Mesodermal cell (in vitro differentiated cells): ENCODE data around the gene ARHGEF9.

Experiments used
- H3K27ac ChIP-seq: 2 replicates; pipeline ENCODE4 v1.7.0; 2013; ENCODE audit warnings: mild to moderate bottlenecking, low read depth, low read length, moderate library complexity; ENCODE audit not compliant: severe bottlenecking
- H3K36me3 ChIP-seq: 2 replicates; pipeline ENCODE4 v1.7.1; 2013; ENCODE audit warnings: mild to moderate bottlenecking, low read length, moderate library complexity; ENCODE audit not compliant: control insufficient read depth, insufficient read depth
- H3K4me1 ChIP-seq: one replicate; pipeline ENCODE4 v1.7.1; 2013; ENCODE audit warnings: mild to moderate bottlenecking, low read length; ENCODE audit not compliant: insufficient read depth, control insufficient read depth, poor library complexity, severe bottlenecking
- H3K4me3 ChIP-seq: 2 replicates; pipeline ENCODE4 v1.7.0; 2013; ENCODE audit warnings: low read length, control low read depth, mild to moderate bottlenecking; ENCODE audit not compliant: insufficient read depth, poor library complexity, severe bottlenecking; ENCODE audit errors: extremely low read depth
- H3K9me3 ChIP-seq: 2 replicates; pipeline ENCODE4 v1.7.1; 2013; ENCODE audit warnings: mild to moderate bottlenecking, low read length, moderate library complexity; ENCODE audit not compliant: control insufficient read depth
- WGBS, 2 experiments: methylation state at CpG; one replicate each; pipeline ENCODE4 v1.1.5; 2013; ENCODE audit warnings: missing lambda C conversion rate in 2 of 2; ENCODE audit not compliant: insufficient coverage in 2 of 2; 5-methylcytosine and 5-hydroxymethylcytosine counted together

The ARHGEF9 gene

DNA sequence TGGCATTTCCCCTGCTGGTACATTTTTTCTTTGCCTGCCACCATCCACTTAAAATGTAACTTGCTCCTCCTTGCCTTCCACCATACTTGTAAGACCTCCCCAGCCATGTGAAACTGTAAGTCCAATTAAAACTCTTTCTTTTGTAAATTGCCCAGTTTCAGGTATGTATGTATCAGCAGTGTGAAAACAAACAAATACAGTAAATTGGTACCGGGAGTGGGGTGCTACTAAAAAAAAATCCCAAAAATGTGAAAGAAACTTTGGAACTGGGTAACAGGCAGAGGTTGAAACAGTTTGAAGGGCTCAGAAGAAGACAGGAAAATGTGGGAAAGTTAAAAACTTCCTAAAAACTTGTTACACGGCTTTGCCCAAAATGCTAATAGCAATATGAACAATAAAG is 16.3 kb downstream of the ARHGEF9 start:
- Histone ChIP-seq H3K27ac (no peak overlapping the region), H3K4me3 (no peak overlapping the region), H3K4me1 (peaks cover 8% of the 10 kb centered on the region), H3K36me3 (no peaks in the 10 kb centered on the region), H3K9me3 (peaks cover 5% of the 10 kb centered on the region)
- WGBS, 2 experiments = 100% methylated on average over 1 of the region's 2 CpGs; no CpG with 5 or more reads in 1 of the 2 experiments

DNA sequence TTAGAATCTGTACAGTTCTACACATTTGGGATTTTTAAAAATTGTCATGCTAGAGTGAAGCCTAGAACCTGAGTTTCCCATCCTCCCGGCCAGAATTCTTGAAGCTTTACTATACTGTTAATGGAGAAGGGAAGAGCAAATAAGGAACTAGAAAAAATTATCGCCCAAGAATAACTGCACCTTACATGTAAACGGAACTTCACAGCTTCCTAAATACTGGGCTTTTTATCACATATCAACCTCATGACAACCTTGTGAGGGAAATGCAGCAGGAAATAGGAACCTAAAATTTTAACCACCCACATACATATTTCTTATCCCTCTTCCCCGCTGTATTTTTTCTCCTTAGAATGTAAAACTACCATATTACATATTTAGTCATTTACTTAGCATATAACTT is 19.3 kb downstream of the ARHGEF9 start:
- Histone ChIP-seq H3K4me3 (no peak overlapping the region), H3K9me3 (peaks cover 5% of the 10 kb centered on the region), H3K36me3 (no peaks in the 10 kb centered on the region), H3K4me1 (peaks cover 8% of the 10 kb centered on the region), H3K27ac (no peak overlapping the region)
- WGBS, 2 experiments = no CpG with 5 or more reads among the region's 4 CpGs

DNA sequence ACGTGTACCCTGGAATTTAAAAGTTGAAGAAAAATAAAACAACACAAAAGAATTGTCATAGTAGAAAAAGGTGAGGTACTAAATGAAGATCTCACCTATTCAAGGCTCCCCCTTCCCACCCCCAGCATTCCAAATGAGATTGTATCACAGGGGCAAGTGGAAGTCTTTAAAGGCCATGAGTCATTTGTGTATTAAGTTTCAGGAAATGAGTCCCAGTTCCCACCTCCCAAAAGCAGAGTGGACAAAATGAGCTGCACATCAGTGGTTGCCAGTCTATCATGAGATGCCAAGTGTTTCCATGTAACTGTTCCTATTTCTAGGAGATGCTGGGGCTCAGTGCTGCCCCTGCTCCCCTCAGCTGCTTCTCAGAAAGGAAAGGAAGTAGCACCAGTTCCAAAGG is 20.1 kb downstream of the ARHGEF9 start:
- no peak overlapping the region for H3K4me3 ChIP-seq
- H3K27ac ChIP-seq = no peak overlapping the region
- H3K36me3 ChIP-seq = no peaks in the 10 kb centered on the region
- peaks cover 5% of the 10 kb centered on the region for H3K9me3 ChIP-seq
- H3K4me1 ChIP-seq = peaks cover 8% of the 10 kb centered on the region
- WGBS, 2 experiments = no CpG with 5 or more reads among the region's 1 CpG

- Histone ChIP-seq H3K9me3 (no peaks in the 10 kb centered on the region), H3K4me1 (peaks cover 8% of the 10 kb centered on the region), H3K36me3 (no peaks in the 10 kb centered on the region), H3K27ac (peak overlapping the region; percentile 36), H3K4me3 (no peak overlapping the region)
- WGBS, 2 experiments = no CpG with 5 or more reads among the region's 1 CpG
Measured at GRCh38 chrX:63761639-63762038, 23.4 kb downstream of the ARHGEF9 start.

GRCh38 chrX:63758011-63758410 is 27.0 kb downstream of the ARHGEF9 start:
- no peak overlapping the region for H3K27ac ChIP-seq
- WGBS, 2 experiments = 80 to 100% methylated on average over 1 to 2 of the region's 2 CpGs
- H3K4me3 ChIP-seq = no peak overlapping the region
- H3K4me1 ChIP-seq = peaks cover 3% of the 10 kb centered on the region
- H3K36me3 ChIP-seq = no peaks in the 10 kb centered on the region
- no peaks in the 10 kb centered on the region for H3K9me3 ChIP-seq

GRCh38 chrX:63755892-63756291 is 29.1 kb downstream of the ARHGEF9 start:
- Histone ChIP-seq H3K27ac (peak overlapping the region; percentile 86), H3K4me1 (peaks cover 8% of the 10 kb centered on the region), H3K4me3 (no peak overlapping the region), H3K9me3 (no peaks in the 10 kb centered on the region), H3K36me3 (no peaks in the 10 kb centered on the region)
- WGBS, 2 experiments = 100% methylated on average over 1 of the region's 1 CpG; no CpG with 5 or more reads in 1 of the 2 experiments

- peak overlapping the region; percentile 54 for H3K4me3 ChIP-seq
- H3K27ac ChIP-seq = peak overlapping the region; percentile 86
- no peaks in the 10 kb centered on the region for H3K9me3 ChIP-seq
- no peaks in the 10 kb centered on the region for H3K36me3 ChIP-seq
- WGBS, 2 experiments = 0 to 1% methylated on average over 21 to 22 of the region's 44 CpGs
- peaks cover 8% of the 10 kb centered on the region for H3K4me1 ChIP-seq
Measured at GRCh38 chrX:63754860-63755579, 30.0 kb downstream of the ARHGEF9 start.

GRCh38 chrX:63754136-63754859 is 30.7 kb downstream of the ARHGEF9 start:
- Histone ChIP-seq H3K4me3 (peak overlapping the region; percentile 54), H3K4me1 (peaks cover 8% of the 10 kb centered on the region), H3K36me3 (no peaks in the 10 kb centered on the region), H3K27ac (peak overlapping the region; percentile 86), H3K9me3 (no peaks in the 10 kb centered on the region)
- 0 to 4% methylated on average over 4 to 11 of the region's 25 CpGs for WGBS, 2 experiments

DNA sequence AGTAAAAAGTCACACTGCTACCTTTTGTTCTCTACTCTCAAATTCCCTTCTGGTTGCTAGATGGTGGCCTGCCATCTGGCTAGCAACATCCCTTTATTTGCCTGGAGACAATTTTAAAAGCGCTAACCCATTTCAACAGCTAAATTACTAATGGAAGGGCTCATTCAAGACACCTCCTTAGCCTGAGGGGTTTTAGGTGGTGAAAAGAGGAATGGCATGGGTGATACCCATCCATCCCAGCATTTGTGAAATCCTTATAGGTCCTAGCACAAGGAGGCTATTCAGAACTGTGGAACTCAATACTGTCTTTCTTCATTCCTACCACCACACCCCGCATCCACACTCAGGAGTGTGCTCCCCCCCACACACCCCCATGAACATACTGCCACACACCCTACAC is 33.5 kb downstream of the ARHGEF9 start:
- Histone ChIP-seq H3K9me3 (no peaks in the 10 kb centered on the region), H3K4me3 (no peak overlapping the region), H3K4me1 (peaks cover 16% of the 10 kb centered on the region), H3K27ac (no peak overlapping the region), H3K36me3 (no peaks in the 10 kb centered on the region)
- no CpG with 5 or more reads among the region's 2 CpGs for WGBS, 2 experiments

DNA sequence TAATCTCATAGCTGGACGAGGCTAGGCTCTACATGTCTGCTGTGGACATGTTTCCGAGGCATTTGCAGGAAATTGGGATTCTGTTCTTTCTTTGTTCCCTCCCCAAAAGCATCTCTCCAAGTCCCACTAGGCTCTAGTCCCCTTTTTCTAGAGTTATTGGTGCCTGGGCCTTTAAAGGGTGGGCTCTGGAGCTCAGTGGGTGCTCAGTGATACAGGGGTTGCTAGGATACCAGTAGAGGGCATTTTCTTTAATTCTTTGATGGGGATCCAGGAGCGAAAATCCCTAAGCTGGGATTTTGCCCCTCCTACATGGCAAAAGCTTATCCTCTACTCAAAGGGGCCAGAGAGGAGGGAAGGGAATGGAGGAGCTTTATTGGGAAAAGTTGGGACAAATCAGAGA is 34.2 kb downstream of the ARHGEF9 start:
- H3K4me1 ChIP-seq = peaks cover 16% of the 10 kb centered on the region
- H3K27ac ChIP-seq = no peak overlapping the region
- no peak overlapping the region for H3K4me3 ChIP-seq
- WGBS, 2 experiments = 80% methylated on average over 1 of the region's 3 CpGs; no CpG with 5 or more reads in 1 of the 2 experiments
- no peaks in the 10 kb centered on the region for H3K36me3 ChIP-seq
- H3K9me3 ChIP-seq = no peaks in the 10 kb centered on the region

DNA sequence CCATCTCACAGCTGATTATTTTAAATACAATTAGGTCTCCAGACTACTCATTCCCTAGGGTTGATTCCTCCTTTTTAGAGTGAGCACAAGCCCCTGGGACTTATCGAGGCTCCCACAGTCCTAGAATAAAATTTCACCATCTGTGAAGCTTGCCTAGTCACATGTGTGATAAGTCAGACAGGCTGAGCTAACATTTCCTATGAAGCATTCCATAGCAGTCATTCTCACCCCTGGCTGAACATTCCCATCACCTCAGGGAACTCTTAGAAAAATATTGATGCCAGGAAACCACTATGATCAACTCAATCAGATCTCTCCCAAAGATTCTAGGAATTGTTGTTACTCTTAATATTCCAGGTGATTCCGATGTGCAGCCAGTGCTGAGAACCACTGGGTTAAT is 37.7 kb downstream of the ARHGEF9 start:
- H3K9me3 ChIP-seq = no peaks in the 10 kb centered on the region
- no peak overlapping the region for H3K4me3 ChIP-seq
- peaks cover 2% of the 10 kb centered on the region for H3K36me3 ChIP-seq
- H3K27ac ChIP-seq = no peak overlapping the region
- peaks cover 7% of the 10 kb centered on the region for H3K4me1 ChIP-seq
- 100% methylated on average over 1 of the region's 2 CpGs; no CpG with 5 or more reads in 1 of the 2 experiments for WGBS, 2 experiments
